Keratinocyte (primary cell): Measurements from ENCODE around the gene SH3PXD2A.

ENCODE experiments used
- CTCF ChIP-seq, 3 experiments: IDR thresholded peaks in 1 of 3; conservative IDR thresholded peaks in 1 of 3; optimal IDR thresholded peaks in 1 of 3; 2 replicates in 2 of 3; 3 replicates in 1 of 3; pipeline versions ENCODE3 to v1.5.1; 2011; ENCODE audit warnings: low read length in 3 of 3, mild to moderate bottlenecking in 3 of 3, moderate library complexity in 2 of 3, control low read depth in 1 of 3, inconsistent platforms in 1 of 3; ENCODE audit not compliant: insufficient read depth in 2 of 3; ENCODE audit errors: extremely low read depth in 1 of 3
- EZH2 ChIP-seq: IDR thresholded peaks from one replicate; pipeline ENCODE4 v1.6.1; 2012; ENCODE audit warnings: inconsistent platforms, mild to moderate bottlenecking, low read length, moderate library complexity

DNA sequence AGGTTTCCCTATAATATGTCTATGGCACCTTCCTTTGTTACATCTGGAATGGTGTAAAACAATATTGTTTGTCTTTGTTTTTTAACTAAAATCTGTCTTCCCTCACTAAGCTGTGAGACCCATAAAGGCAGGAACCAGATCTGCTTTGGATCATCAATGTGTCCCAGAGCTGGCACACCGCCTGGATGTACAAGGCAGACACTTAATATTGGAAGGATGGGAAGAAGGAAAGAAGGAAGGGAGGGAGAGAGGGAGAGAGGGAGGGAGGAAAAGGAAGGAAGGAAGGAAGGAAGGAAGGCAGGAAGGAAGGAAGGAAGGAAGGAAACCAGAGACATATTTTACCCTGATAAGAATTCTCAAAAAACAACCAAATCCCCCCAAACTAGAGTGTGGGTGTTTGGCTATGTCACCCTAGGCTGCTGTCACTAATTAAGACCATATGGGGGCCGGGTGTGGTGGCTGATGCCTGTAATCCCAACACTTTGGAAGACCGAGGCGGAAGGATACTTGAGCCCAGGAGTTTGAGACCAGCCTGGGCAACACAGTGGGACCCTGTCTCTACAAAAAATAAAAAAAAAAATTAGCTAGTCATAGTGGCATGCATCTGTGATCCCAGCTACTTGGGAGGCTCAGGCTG, 59.6 kb downstream of the SH3PXD2A start:
- TF ChIP-seq CTCF (optimal IDR thresholded peaks at IDR 0.05 in 1 of 3, IDR thresholded peaks at IDR 0.05 in 1 of 3, conservative IDR thresholded peaks at IDR 0.05 in 1 of 3; ENCODE audit: extremely low read depth in 1 of 3, insufficient read depth in 2 of 3, low read length in 3 of 3): no peak
- TF ChIP-seq EZH2: no peak
